Endometrial microvascular endothelial cells (primary cell): ENCODE results near the gene NBPF8. TPM values are rescaled to one million over a fixed set of nuclear protein-coding genes. Genes with fewer than 3 reads are reported as not detected.
"Not testable (repeated sequence)": the region's sequence is repeated elsewhere in the genome, so short reads cannot be mapped to it uniquely, and the experiment has no call there.

ENCODE experiments used
- in situ Hi-C: cut with HindIII; loops from 2 replicates; pipeline ENCODE4 v1.10.0; 2017; ENCODE audit warnings: low sequenced_read_pairs, low pct_unique_long_range_greater_than_20kb; ENCODE audit errors: inconsistent ontology term
- total RNA-seq: library from RNA; depleted of rRNA; stranded (reverse); fragments of >200 nt; gene quantifications from one replicate; pipeline ENCODE4 v1.2.3, GENCODE V29; 2015; ENCODE audit errors: inconsistent ontology term

NBPF8 gene
- total RNA-seq = 5.5 TPM

- in situ Hi-C loops = not testable (repeated sequence)
These were observed at the start of gene NBPF8 for GRCh38 chr1:120414911-120415480. TSS of gene NBPF8 (plus strand) at chr1:120415035. CDS start at chr1:120436523, 21,488 bp downstream.

GRCh38 chr1:120367709-120368108, 47.1 kb upstream of the NBPF8 start:
- in situ Hi-C loops = not testable (repeated sequence)

- in situ Hi-C loops = not testable (repeated sequence)
These were observed 28.2 kb upstream of the NBPF8 start for GRCh38 chr1:120386651-120387050.

- in situ Hi-C loops = not testable (repeated sequence)
These were observed 26.2 kb upstream of the NBPF8 start for GRCh38 chr1:120388597-120389126.

GRCh38 chr1:120391365-120391764, 23.5 kb upstream of the NBPF8 start:
- in situ Hi-C loops = not testable (repeated sequence)

GRCh38 chr1:120393316-120394232, 21.3 kb upstream of the NBPF8 start:
- in situ Hi-C loops = not testable (repeated sequence)

GRCh38 chr1:120405348-120405747, 9.5 kb upstream of the NBPF8 start:
- in situ Hi-C loops = not testable (repeated sequence)

- in situ Hi-C loops = not testable (repeated sequence)
These were observed 384 bp upstream of the NBPF8 start for GRCh38 chr1:120414451-120414850.

GRCh38 chr1:120415492-120415961, 692 bp downstream of the NBPF8 start:
- in situ Hi-C loops = not testable (repeated sequence)

- in situ Hi-C loops = not testable (repeated sequence)
These were observed 10.2 kb downstream of the NBPF8 start for GRCh38 chr1:120425063-120425462.

GRCh38 chr1:120431626-120432025, 16.8 kb downstream of the NBPF8 start:
- in situ Hi-C loops = not testable (repeated sequence)

GRCh38 chr1:120433831-120434230, 19.0 kb downstream of the NBPF8 start:
- in situ Hi-C loops = not testable (repeated sequence)

- in situ Hi-C loops = not testable (repeated sequence)
These were observed 34.3 kb downstream of the NBPF8 start for GRCh38 chr1:120449124-120449523.

Other genes with a start within 250 kb of the NBPF8 start
- 26.3 TPM for gene SEC22B, start 238.5 kb upstream of the NBPF8 start, total RNA-seq